Kidney (tissue), 14 donors: Measurements from ENCODE around the gene NAALAD2. TPM values are rescaled to one million over a fixed set of nuclear protein-coding genes. Genes with fewer than 3 reads are reported as not detected.

Source experiments
- DNase-seq, 5 donors: peaks; one replicate each; pipeline ENCODE4 v3.0.0-alpha.2; 2013 to 2020
- FAIRE-seq: peaks from 2 replicates; lab custom pipeline; 2012; peaks lifted over from hg19 to GRCh38; lab: Jason Lieb, UNC
- H3K27ac ChIP-seq, 2 donors: one replicate each; pipeline ENCODE4 v1.7.0; 2013; ENCODE audit warnings: low read depth in 2 of 2, low read length in 2 of 2, inconsistent platforms in 1 of 2
- H3K27me3 ChIP-seq: one replicate; pipeline ENCODE4 v1.7.1; 2013; ENCODE audit warnings: low read length, inconsistent platforms; ENCODE audit not compliant: control insufficient read depth, insufficient read depth
- H3K36me3 ChIP-seq, 3 donors: one replicate each; pipeline versions ENCODE4 v1.7.0 to v1.7.1; 2013; ENCODE audit warnings: low read length in 3 of 3, control low read depth in 1 of 3, inconsistent platforms in 1 of 3; ENCODE audit not compliant: insufficient read depth in 3 of 3, control insufficient read depth in 2 of 3
- H3K4me1 ChIP-seq, 3 donors: one replicate each; pipeline versions ENCODE4 v1.7.0 to v1.7.1; 2013; ENCODE audit warnings: low read length in 3 of 3, inconsistent platforms in 1 of 3, low read depth in 1 of 3; ENCODE audit not compliant: control insufficient read depth in 2 of 3, insufficient read depth in 2 of 3
- H3K4me3 ChIP-seq, 3 donors: one replicate each; pipeline versions ENCODE4 v1.7.0 to v1.8.1; 2013; ENCODE audit warnings: low read length in 3 of 3, control low read depth in 1 of 3, inconsistent platforms in 1 of 3
- H3K9ac ChIP-seq, 3 donors: one replicate each; pipeline versions ENCODE4 v1.7.0 to v1.7.1; 2013; ENCODE audit warnings: low read length in 3 of 3, control low read depth in 1 of 3, inconsistent platforms in 1 of 3
- H3K9me3 ChIP-seq, 3 donors: one replicate each; pipeline versions ENCODE4 v1.7.0 to v1.7.1; 2013; ENCODE audit warnings: low read length in 3 of 3, control low read depth in 1 of 3, inconsistent platforms in 1 of 3; ENCODE audit not compliant: control insufficient read depth in 2 of 3, insufficient read depth in 1 of 3
- CTCF ChIP-seq: IDR thresholded peaks from 3 replicates; pipeline ENCODE4 v1.5.1; 2012; ENCODE audit warnings: mild to moderate bottlenecking, moderate library complexity, borderline replicate concordance; ENCODE audit not compliant: insufficient read depth; ENCODE audit errors: extremely low read depth
- intact Hi-C: fragments of 100-400 bp; cut with DNase I; formaldehyde crosslinking; loops from one replicate; pipeline ENCODE4 v1.11.1; 2022
- polyA plus RNA-seq: library from polyadenylated mRNA; stranded (reverse); fragments of 350-450 nt; fragmentation: Illumina TruSeq; extraction: RNeasy Lipid Tissue Mini Kit (QIAGEN cat#74804); gene quantifications from one replicate; pipeline ENCODE4 v1.2.3, GENCODE V29; 2014; ENCODE audit warnings: low read depth, low replicate concordance; ENCODE audit not compliant: insufficient read depth
- total RNA-seq: library from RNA; stranded (reverse); fragmentation: NEBNext Ultra II Directional; extraction: Animal tissue kit (Norgen Biotek cat#: 25700); gene quantifications from one replicate; pipeline ENCODE4 v1.2.1, GENCODE V29; 2021
- donor health status: control.
- donor health status: control.
- donor health status: control.
- donor health status: control.
- donor health status: control.
- donor health status: DM: yes; HTN: yes; CAD: no.
- donor health status: Normal renal cell carcinoma (clear cell type).

The NAALAD2 gene
- total and polyA plus RNA-seq, 2 donors from 2014 or later = 1.5 to 2.0 TPM

- no peak overlapping the region for H3K4me3 ChIP-seq
- DNase-seq (no peak), FAIRE-seq (no peak)
- H3K9ac ChIP-seq = no peak overlapping the region
- no peaks in the 10 kb centered on the region for H3K36me3 ChIP-seq
- TF ChIP-seq CTCF = no peak
- no peaks in the 10 kb centered on the region for H3K27me3 ChIP-seq
- H3K27ac ChIP-seq = no peak overlapping the region
- no peaks in the 10 kb centered on the region for H3K9me3 ChIP-seq
- H3K4me1 ChIP-seq = no peaks in the 10 kb centered on the region
- intact Hi-C loops = no loop called here
Observed at GRCh38 chr11:90171359-90171758, 36.9 kb downstream of the NAALAD2 start.

DNA sequence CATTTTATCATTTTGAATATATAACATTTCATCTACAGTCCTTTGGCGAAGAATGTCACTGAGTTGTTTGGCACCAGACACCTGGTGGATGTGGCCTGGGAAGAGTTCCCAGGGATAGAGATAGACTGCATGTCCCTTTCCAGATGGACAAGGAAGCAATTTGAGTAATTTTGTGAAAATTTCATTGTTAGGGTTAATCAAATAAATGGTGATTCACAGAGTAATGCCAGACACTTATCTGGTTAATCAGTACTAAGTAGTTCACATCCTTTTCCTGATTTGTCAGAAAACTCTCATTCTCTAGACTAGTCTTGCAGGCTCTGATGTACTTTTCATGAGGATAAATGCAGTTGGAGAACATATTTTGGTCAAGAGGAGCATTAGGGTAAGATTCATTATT lies 41.6 kb downstream of the NAALAD2 start:
- Histone ChIP-seq H3K27ac (no peak overlapping the region), H3K27me3 (no peaks in the 10 kb centered on the region), H3K36me3 (no peaks in the 10 kb centered on the region), H3K4me1 (no peaks in the 10 kb centered on the region), H3K9ac (no peak overlapping the region), H3K4me3 (no peak overlapping the region), H3K9me3 (no peaks in the 10 kb centered on the region)
- intact Hi-C loops = no loop called here
- no peak for TF ChIP-seq CTCF
- no peak for FAIRE-seq
- DNase-seq = no peak

DNA sequence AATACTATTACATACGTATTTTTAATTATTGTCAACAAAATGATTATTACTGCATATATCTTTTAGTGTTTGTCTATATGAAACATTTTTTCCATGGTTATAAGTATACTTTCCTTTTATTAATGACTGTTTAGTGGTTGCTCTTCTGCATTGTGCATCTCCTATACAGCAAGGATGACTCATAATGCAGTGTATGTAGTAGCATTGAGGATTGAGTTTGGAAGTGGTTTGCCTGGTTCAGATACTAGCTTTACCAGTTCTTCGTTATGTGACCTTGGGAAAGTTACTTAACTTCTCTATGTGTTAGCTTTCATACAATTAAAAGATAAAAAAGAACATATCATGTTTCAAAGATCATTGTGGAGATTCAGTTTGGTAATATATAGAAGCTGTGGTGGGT lies 44.3 kb downstream of the NAALAD2 start:
- Histone ChIP-seq H3K9me3 (no peaks in the 10 kb centered on the region), H3K27ac (no peak overlapping the region), H3K36me3 (no peaks in the 10 kb centered on the region), H3K4me3 (no peak overlapping the region), H3K4me1 (no peaks in the 10 kb centered on the region), H3K9ac (no peak overlapping the region), H3K27me3 (no peaks in the 10 kb centered on the region)
- FAIRE-seq = no peak
- TF ChIP-seq CTCF = no peak
- intact Hi-C loops = no loop called here
- DNase-seq = no peak

DNA sequence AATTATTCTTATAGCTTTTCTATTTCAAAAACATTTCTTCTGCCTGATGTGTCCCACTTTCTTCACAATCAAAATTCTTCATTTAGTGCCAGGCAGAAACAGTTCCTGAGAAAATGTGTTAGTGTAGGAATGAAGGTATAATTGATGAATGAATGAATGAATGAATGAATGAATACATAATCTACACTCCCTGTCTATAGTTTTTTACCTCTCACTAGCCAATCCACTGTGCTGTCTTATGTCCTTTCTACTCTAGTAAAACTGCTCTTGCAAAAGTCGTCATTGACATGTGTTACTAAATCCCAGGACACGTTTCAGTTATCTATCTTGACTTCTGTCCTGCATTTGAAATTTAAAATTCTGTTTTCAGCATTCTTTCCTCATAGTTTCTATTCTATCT lies 45.5 kb downstream of the NAALAD2 start:
- intact Hi-C loops = no loop called here
- H3K27ac ChIP-seq = no peak overlapping the region
- H3K9ac ChIP-seq = no peak overlapping the region
- H3K27me3 ChIP-seq = no peaks in the 10 kb centered on the region
- FAIRE-seq (no peak), DNase-seq (no peak)
- TF ChIP-seq CTCF = no peak
- no peaks in the 10 kb centered on the region for H3K4me1 ChIP-seq
- H3K4me3 ChIP-seq = no peak overlapping the region
- no peaks in the 10 kb centered on the region for H3K36me3 ChIP-seq
- H3K9me3 ChIP-seq = no peaks in the 10 kb centered on the region
